GM10266 (cell line): ENCODE data around the gene FBXO41.

Source experiments
- DNase-seq: peaks from one replicate; pipeline ENCODE4 v3.0.0; 2012; ENCODE audit errors: extremely low spot score
- TF ChIP-seq, protein P1 (sequence below): IDR thresholded peaks from 2 replicates; pipeline ENCODE4 v1.5.1; 2012; ENCODE audit warnings: mild to moderate bottlenecking, low read depth; ENCODE audit not compliant: control insufficient read depth, insufficient read depth; ENCODE audit errors: missing control alignments

Gene FBXO41

GRCh38 chr2:73293534-73294171, 9.4 kb upstream of the FBXO41 start, which contains the start of gene EGR4:
TSS of gene EGR4 (minus strand) at chr2:73293548. CDS start at chr2:73293317, 231 bp downstream.
- TF ChIP-seq, protein P1, sequence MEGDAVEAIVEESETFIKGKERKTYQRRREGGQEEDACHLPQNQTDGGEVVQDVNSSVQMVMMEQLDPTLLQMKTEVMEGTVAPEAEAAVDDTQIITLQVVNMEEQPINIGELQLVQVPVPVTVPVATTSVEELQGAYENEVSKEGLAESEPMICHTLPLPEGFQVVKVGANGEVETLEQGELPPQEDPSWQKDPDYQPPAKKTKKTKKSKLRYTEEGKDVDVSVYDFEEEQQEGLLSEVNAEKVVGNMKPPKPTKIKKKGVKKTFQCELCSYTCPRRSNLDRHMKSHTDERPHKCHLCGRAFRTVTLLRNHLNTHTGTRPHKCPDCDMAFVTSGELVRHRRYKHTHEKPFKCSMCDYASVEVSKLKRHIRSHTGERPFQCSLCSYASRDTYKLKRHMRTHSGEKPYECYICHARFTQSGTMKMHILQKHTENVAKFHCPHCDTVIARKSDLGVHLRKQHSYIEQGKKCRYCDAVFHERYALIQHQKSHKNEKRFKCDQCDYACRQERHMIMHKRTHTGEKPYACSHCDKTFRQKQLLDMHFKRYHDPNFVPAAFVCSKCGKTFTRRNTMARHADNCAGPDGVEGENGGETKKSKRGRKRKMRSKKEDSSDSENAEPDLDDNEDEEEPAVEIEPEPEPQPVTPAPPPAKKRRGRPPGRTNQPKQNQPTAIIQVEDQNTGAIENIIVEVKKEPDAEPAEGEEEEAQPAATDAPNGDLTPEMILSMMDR, result peak; percentile 17
- DNase-seq, result peak; percentile 98

DNA sequence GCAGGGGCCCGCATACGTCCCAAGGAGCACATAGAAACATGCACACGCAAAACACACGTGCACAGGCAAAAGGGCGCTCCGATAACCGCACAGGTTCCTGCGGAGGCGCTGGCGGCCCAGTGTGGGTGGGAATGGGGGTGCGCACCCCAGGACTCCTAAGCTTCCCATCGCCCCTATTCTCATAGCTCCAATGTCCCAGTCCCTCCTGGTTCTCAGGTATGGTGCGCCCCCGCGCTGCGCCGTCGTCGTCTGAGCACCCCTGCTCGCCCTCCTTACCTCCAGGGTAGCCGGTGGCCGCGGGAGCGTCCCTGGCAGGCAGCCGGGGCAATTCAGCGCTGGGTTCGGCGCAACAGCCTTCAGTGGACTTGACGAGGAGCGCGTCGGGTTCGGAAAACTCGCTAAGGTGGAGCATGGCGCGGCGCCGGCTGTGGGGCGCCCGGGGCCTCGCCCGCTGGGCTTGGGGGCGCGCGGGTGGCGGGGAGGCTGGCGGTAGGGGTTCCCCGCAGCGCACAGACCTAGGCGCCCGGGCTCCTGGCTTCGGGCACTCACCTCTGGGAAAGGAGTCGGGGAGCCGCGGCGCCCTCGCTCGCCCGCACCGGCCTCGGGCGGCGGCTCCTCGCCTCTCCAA, 8.7 kb upstream of the FBXO41 start:
- TF ChIP-seq, protein P1, result no peak
- peak; percentile 54 for DNase-seq

GRCh38 chr2:73292316-73292905, 8.1 kb upstream of the FBXO41 start:
- no peak for DNase-seq
- TF ChIP-seq, protein P1, result no peak

DNA sequence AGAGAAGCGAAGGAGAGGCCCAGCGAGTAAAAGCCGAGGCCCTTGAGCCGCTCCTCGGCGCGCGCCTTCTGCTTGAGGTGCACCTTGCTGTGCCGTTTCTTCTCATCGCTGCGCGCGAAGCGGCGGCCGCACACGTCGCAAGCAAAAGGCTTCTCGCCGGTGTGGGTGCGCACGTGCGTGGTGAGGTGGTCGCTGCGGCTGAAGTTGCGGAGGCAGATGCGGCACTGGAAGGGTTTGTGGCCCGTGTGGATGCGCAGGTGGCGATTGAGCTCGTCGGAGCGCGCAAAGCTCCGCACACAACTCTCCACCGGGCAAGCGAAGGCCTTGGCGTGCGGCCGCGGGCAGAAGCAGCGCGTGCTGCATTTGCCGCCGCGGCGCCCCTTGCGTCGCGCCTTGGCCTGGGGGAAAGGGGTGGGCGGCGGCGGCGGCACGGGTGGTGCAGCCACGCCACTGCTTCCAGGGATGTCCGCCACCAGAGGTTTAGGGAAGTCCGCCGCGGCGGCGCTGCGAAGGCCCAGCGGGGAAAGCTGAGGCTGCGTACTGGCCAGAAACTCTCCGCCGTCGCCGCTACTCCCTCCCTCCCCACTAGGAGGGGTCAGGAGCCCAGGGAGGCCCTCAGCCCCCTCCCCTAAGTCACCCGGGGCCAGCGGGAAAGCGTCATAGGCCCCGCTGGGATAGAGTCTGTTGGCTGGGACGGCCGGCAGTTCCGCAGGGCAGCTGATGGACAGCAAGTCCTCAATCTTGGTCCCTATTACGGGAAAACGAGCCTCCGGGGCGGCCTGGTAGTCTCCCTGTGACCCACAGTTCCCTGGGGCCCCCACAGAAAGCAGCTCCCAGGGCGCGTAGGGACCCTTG, 7.4 kb upstream of the FBXO41 start:
- TF ChIP-seq, protein P1, result peak; percentile 14
- DNase-seq, result no peak

GRCh38 chr2:73291093-73291460, 6.8 kb upstream of the FBXO41 start:
- peak; percentile 77 for DNase-seq
- TF ChIP-seq, protein P1, result no peak

DNA sequence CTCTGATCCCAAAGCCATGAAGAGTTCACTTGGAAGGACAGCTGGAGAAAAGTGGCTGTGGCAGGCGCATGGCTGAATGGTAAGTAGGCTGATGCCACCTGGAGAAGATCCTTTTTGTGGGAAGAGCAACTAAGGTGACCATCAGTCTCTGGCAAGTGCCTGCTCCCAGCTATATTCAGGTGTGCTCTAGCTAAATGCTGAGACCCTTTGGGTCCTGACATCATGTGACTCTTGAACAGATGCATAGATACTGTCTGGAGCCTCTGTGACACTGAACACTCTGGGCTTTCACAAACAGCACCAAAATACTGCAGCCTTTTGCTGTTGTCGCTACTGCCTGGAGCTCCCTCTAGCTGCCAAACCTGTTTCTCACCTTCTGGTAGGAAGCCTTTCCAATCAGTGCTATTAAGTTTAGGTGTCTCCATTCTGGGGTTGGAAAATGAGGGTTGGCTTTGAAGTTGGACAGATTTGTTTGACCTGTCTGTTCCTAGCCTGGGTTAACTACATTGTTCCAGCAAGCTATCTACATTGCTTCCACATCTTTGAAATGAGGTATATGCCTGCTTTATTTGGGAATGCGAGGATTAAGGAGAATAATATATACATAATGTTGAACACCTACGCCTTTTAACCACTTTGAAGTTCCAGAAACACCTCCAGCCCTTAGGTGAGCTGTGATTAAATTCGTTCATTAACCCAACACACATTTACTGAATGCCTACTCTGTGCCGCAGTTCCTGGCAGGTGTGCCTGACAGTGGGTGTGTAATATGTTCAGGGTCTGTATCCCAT, 6.0 kb upstream of the FBXO41 start:
- DNase-seq, result no peak
- TF ChIP-seq, protein P1, result peak; percentile 80
